ENCODE measurements around the gene GXYLT2.
"Not testable (repeated sequence)": the region's sequence is repeated elsewhere in the genome, so short reads cannot be mapped to it uniquely, and the experiment has no call there.

Gene GXYLT2

DNA sequence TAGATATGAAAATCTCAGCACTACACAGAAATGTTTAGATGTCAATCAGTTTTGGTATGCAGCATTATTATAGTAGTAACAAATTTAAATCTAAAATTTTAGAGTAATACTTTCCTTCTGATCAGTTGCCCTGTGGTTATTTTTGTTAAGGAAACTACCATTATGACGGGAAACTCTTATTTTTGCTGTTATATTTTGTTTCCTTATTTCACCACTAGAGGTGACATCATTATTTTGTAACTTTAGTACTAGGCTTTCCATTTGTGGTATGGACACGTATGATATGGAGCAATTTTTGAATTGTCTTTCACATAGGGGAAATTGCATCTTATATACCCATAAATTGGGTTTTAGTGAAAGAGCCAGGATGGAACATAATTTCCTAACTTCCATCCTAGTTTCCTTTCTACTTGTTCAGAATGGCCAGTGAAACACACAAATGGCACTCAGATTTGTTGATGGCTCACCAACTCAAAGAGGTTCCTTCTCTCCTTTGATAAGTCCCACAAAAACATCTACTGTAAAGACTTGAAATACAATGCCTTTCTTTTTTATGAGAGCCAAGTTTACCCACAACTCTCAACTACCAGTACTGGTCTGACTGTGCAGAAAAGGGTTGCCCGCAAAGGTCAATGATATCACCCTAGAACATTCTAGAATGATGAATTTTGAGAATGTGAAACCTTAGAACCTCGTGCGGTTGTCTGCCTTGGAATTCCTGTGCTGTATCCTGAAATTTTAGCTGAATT lies 89.4 kb downstream of the GXYLT2 start:
- DNase-seq: no peak

DNA sequence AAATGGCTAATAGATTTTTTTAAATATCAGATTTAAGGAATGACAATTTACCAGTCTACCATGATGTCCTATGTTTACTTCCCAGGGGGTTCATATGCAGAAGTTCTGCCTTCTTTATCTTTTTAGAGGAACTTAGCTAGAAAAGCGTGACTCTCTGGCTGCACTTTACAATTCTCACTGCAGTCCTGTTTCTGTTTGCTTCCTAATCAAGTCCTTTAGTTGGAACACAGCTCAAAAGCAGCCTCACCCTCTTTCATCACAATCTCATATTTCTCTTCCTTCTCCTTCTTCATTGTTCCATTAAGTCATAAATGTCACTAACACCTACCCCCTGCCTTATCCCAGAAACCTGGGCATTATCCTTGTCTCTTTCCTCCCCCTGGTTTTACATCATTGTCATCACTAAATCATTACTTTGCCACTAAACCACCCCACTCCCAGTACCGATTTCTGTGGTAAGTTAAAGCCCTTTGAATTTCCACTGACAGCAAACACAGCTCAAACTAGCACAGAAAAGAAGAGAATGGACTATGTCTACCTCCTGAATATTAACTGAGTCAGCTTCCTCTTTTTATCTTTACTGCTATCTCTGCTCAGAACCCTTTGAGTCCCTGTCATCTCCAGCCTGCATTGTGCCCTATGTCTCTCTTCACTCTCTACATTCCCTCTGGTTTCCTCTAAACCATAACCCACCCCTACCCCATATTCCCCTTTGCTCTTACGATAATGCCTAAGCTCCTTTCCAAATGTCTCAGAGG lies 94.9 kb downstream of the GXYLT2 start:
- DNase-seq: no peak

- DNase-seq: no peak
Observed at GRCh38 chr3:72985576-72985975, 97.7 kb downstream of the GXYLT2 start.

- DNase-seq: no peak
Observed at GRCh38 chr3:72990701-72991395, 103.0 kb downstream of the GXYLT2 start.

DNA sequence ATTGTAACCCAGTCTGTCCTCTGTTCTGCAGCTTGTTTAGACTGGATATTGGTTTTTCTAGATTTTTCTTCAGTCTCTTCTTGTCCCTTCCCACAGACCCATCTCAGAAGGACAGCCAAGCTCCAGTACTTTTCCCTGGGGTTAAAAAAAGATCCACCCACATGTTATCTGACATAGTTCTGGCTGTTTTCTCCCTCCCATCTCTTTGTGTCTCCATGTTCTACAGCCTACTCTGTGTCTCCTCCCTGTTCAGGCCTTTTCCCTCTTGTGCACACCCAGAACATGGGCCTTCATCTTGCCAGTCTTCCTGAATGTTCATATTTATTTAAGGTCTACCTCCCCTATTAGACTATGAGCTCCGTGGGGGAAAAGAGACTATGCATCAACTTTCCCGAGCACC lies 103.7 kb downstream of the GXYLT2 start:
- no peak for DNase-seq

DNA sequence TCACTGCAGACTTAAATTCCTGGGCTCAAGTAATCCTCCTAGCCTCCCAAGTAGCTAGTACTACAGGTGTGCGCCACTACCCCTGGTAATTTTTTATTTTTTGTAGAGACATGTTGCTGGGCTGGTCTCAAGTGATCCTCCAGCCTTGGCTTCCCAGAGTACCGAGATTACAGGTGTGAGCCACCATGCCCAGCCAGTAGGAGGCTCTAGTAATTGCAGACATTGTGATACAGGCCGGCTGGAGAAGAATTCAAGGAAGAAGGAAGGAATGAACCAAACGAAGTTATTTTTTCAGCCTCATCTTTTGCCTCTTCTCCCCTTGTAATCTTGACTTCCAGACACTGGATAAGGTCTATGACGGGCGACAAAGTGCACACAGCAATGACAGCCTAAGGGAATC lies 105.5 kb downstream of the GXYLT2 start:
- no peak for DNase-seq

DNA sequence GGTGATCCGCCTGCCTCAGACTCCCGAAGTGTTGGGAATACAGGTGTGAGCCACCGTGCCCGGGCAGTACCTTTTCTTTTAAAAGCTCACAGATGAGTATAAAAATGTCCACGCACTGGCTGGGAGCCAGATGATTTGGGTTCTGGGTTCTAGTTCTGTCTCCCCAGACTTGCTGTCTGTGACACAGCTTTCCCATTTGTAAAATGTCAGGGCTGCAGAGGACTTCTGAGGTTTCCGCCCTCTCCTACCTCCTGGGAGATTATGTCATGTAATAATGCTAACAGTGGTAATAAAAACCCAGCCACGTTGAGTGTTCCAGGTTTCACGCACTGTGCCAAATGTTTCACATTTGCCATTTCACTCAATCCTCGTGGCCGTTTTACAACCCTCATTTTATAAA lies 107.5 kb downstream of the GXYLT2 start:
- DNase-seq: no peak

DNA sequence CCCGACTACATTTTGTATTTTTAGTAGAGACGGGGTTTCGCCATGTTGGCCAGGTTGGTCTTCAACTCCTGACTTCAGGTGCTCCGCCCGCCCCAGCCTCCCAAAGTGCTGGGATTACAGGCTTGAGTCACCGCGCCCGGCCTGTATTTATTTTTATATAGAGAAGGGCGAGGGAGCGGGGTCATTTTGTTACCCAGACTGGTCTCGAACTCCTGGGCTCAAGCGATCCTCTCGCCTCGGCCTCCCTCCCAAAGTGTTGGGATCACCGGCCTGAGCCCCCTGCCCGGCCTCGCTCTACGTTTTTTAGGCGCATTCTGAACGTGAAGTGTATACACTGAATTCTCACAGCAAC lies 108.3 kb downstream of the GXYLT2 start:
- DNase-seq: no peak

- peak; percentile 32 for DNase-seq
Observed at GRCh38 chr3:72996473-72997333, 108.9 kb downstream of the GXYLT2 start, which contains the start of gene PPP4R2. Gene PPP4R2, plus strand, starts transcription at chr3:72996811. Its CDS starts 227 bp downstream, at chr3:72997038.

GRCh38 chr3:72997421-72997961 lies 109.6 kb downstream of the GXYLT2 start:
- DNase-seq: peak; percentile 0

- no peak for DNase-seq
Observed at GRCh38 chr3:72998466-72998865, 110.6 kb downstream of the GXYLT2 start.

DNA sequence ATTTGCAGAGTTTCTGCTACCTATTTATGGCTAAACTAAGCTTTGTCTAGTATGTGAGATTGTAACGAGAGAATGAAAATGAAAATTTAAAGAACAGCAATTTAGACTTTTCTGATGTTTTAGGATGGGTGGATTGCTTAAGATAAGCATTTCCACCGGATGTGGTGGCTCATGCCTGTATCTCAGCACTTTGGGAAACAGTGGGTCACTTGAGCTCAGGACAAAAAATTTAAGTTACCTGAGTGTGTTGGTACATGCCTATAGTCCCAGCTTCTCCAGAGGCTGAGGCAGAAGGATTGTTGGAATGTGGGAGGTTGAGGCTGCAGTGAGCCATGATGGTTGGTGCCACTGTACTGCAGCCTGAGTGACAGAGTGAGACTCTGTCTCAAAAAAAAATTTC lies 112.1 kb downstream of the GXYLT2 start:
- no peak for DNase-seq

- not testable (repeated sequence) for DNase-seq
Observed at GRCh38 chr3:73003050-73003449, 115.2 kb downstream of the GXYLT2 start.

GRCh38 chr3:73004316-73004715 lies 116.5 kb downstream of the GXYLT2 start:
- no peak for DNase-seq

DNA sequence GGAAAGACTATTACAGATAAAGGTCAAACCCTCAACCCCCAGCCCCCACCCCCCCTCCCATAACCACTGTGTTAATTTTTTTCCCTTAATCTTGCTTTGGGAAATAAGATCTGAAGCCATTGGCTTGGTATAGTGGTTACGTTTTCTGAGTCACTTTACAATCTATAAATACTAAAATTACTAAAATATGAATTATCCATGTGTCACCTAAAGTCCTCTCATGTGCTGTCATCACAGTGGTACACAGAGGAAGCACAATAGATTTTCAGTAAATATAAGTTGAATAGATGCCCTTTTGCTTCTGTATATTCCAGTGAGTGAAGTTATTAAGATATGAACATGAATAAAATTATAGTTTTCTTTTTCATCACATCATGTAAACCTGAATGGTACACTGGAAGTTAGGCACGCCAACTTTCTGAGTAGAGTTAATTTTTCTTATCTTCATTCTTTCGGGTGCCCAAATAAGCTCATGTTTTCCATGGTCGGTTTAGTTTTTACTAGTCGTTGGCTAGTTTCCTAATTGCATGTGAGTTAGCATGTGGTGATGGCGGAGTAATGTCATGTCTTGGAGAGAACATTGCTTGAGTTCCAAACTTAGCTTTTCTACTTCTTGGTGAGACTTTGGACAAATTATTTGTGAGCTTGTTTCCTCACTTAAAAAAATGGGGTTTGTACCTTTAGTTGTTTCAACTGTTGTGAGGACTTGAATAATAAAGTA lies 120.3 kb downstream of the GXYLT2 start:
- no peak for DNase-seq

DNA sequence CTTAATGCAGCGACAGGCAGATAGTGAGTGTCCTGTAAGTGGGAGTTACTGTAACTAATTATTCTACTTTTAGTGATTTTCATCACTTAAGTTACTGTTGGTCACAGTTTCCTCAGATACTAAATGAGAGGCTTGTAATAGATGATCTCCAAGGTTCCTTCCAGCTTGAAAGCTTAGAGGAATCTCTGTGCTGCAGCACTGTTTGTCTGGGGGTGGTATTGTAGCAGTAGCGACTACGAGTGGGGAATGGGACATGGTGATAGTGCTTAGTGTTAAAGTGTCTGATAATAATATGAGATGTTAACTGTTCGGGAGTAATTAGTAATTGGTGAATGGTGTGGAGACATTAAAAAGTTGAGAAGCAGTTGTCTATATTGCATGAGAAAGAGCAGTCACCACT lies 121.2 kb downstream of the GXYLT2 start:
- DNase-seq: no peak

- DNase-seq: no peak
Observed at GRCh38 chr3:73009750-73010149, 121.9 kb downstream of the GXYLT2 start.

DNA sequence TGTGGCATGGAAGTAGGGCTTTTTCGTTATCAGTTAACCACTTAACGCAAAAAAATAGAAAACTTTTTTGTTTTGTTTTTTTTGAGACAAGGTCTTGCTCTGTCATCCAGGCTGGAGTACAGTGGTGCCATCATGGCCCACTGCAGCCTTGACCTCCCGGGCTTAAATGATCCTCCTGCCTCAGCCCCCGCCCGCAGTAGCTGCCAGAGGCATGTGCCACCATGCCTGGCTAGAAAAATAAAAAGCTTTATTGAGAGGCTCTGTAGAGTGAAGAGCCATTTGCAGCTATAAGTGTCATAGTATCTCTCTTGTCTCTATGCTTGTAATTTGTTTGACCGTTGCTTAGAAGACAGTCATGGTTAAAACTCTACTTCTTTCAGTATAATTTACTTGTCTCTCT lies 122.3 kb downstream of the GXYLT2 start:
- DNase-seq: no peak

GRCh38 chr3:73018298-73018697 lies 130.5 kb downstream of the GXYLT2 start:
- DNase-seq: no peak

DNA sequence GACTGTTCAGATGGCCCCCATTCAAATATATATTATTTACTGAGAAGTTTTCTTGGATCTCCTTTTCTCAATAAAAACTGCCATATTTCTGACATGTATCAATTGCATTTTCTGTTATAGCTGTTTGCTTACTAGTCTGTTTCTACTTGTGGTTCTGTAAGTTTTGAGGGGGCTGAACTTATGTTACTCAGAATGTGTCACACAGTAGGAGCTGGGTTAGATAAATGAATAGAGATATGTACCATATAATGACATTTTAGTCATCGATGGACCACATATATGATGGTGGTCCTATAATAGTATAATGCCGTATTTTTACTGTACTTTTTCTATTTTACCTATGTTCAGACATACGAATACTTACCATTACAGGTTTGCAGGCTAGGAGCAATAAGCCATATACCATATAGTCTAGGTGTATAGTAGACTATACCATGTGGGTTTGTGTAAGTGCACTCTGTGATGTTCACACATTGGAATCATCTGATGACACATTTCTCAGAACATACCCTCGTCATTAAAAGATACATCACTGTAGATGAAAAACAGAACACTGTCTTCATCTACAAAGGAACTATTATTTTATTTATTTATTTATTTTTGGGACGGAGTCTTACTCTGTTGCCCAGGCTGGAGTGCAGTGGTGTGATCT lies 131.1 kb downstream of the GXYLT2 start:
- no peak for DNase-seq

DNA sequence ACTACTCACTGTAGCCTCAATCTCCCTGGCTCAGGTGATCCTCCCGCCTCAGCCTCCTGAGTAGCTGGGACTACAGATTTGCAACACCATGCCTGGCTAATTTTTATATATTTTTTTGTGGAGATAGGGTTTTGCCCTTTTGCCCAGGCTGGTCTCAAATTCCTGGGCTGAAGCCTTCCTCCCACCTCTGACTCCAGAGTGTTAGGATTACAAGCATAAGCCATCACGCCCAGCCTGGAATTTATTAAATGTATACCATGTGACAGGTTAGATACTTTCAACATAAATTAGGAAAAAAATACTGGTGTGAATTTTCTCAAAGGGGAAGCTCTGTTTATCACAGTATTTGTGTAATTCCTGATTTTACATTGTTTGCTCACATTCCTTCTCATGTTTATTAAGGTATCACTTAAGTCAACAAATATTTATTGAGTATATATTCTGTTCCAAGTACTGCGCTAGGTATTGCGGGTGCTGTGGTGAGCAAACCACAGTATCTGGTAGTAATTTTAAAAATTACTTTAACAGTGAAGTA lies 133.5 kb downstream of the GXYLT2 start:
- no peak for DNase-seq

All from DMS79 (cell line).